ENCODE measurements around the gene ANKH. TPM values are rescaled to one million over a fixed set of nuclear protein-coding genes. Genes with fewer than 3 reads are reported as not detected.

The ANKH gene
- total RNA-seq, 4 donors from 2014 or later, result 33.4 to 49.4 (median 38.0) TPM

GRCh38 chr5:14686517-14686916 is 185.1 kb downstream of the ANKH start:
- H3K4me1 ChIP-seq, result peaks cover 15 to 38% (median 32%) of the 10 kb centered on the region in 4 donors
- no peak overlapping the region for H3K4me3 ChIP-seq
- DNase-seq (ENCODE audit: extremely low spot score), result no peak
- TF ChIP-seq POLR2A (IDR thresholded peaks at IDR 0.05; ENCODE audit: low read depth) (no peak), POLR2AphosphoS5 (IDR thresholded peaks at IDR 0.05) (no peak), CTCF (IDR thresholded peaks at IDR 0.05) (no peak)
- H3K27me3 ChIP-seq, result no peaks in the 10 kb centered on the region
- intact Hi-C loops (cut with DNase I), result no loop called here
- H3K9me3 ChIP-seq, result peaks cover 0 to 8% (median 3%) of the 10 kb centered on the region in 4 donors
- no peak overlapping the region for H3K27ac ChIP-seq (replicated peaks in 1 of 4)
- H3K36me3 ChIP-seq, result peaks cover 39 to 79% (median 63%) of the 10 kb centered on the region in 4 donors

GRCh38 chr5:14685757-14686156 is 185.8 kb downstream of the ANKH start:
- H3K4me1 ChIP-seq, result peaks cover 15 to 38% (median 32%) of the 10 kb centered on the region in 4 donors
- no peak overlapping the region for H3K4me3 ChIP-seq
- intact Hi-C loops (cut with DNase I), result no loop called here
- no peaks in the 10 kb centered on the region for H3K27me3 ChIP-seq
- H3K9me3 ChIP-seq, result peaks cover 0 to 8% (median 3%) of the 10 kb centered on the region in 4 donors
- DNase-seq (ENCODE audit: extremely low spot score), result no peak
- no peak overlapping the region for H3K27ac ChIP-seq (replicated peaks in 1 of 4)
- no peak for TF ChIP-seq POLR2AphosphoS5 (IDR thresholded peaks at IDR 0.05)
- peak; percentile 53 to 76 (median 59) for TF ChIP-seq CTCF (IDR thresholded peaks at IDR 0.05)
- peaks cover 42 to 79% (median 66%) of the 10 kb centered on the region in 4 donors for H3K36me3 ChIP-seq
- 44% methylated on average over 6 of the region's 6 CpGs for WGBS

GRCh38 chr5:14684757-14685156 is 186.8 kb downstream of the ANKH start:
- Histone ChIP-seq H3K9me3 (no peaks in the 10 kb centered on the region), H3K27me3 (no peaks in the 10 kb centered on the region), H3K4me3 (no peak overlapping the region), H3K4me1 (peaks cover 16 to 38% (median 32%) of the 10 kb centered on the region in 4 donors), H3K27ac (replicated peaks in 1 of 4) (peak overlapping the region in 3 of 4 donors; percentile 37 to 45 (median 39)), H3K36me3 (peaks cover 33 to 77% (median 64%) of the 10 kb centered on the region in 4 donors)
- TF ChIP-seq POLR2AphosphoS5 (IDR thresholded peaks at IDR 0.05) (no peak), EP300 (IDR thresholded peaks at IDR 0.05) (no peak), CTCF (IDR thresholded peaks at IDR 0.05) (no peak), POLR2A (IDR thresholded peaks at IDR 0.05; ENCODE audit: low read depth) (no peak)
- DNase-seq (ENCODE audit: extremely low spot score), result no peak
- 84% methylated on average over 5 of the region's 5 CpGs for WGBS
- intact Hi-C loops (cut with DNase I), result no loop called here

GRCh38 chr5:14683906-14684455 is 187.6 kb downstream of the ANKH start:
- Histone ChIP-seq H3K9me3 (no peaks in the 10 kb centered on the region), H3K4me1 (peaks cover 23 to 38% (median 32%) of the 10 kb centered on the region in 4 donors), H3K36me3 (peaks cover 26 to 73% (median 58%) of the 10 kb centered on the region in 4 donors), H3K4me3 (no peak overlapping the region), H3K27me3 (no peaks in the 10 kb centered on the region), H3K27ac (replicated peaks in 1 of 4) (peak overlapping the region; percentile 29 to 45 (median 38))
- WGBS, result 34% methylated on average over 4 of the region's 4 CpGs
- intact Hi-C loops (cut with DNase I), result no loop called here
- no peak for TF ChIP-seq POLR2A (IDR thresholded peaks at IDR 0.05; ENCODE audit: low read depth)
- no peak for TF ChIP-seq EP300 (IDR thresholded peaks at IDR 0.05)
- no peak for TF ChIP-seq CTCF (IDR thresholded peaks at IDR 0.05)
- TF ChIP-seq POLR2AphosphoS5 (IDR thresholded peaks at IDR 0.05), result no peak
- no peak for DNase-seq (ENCODE audit: extremely low spot score)
